Measurements from ENCODE around the gene SRSF12. TPM values are rescaled to one million over a fixed set of nuclear protein-coding genes. Genes with fewer than 3 reads are reported as not detected.
A peak's percentile ranks its signal among the peaks of the same experiment; 100 is the strongest.

The SRSF12 gene
- total and polyA plus RNA-seq, 2 donors from 2014 or later, result 1.0 to 2.3 TPM

DNA sequence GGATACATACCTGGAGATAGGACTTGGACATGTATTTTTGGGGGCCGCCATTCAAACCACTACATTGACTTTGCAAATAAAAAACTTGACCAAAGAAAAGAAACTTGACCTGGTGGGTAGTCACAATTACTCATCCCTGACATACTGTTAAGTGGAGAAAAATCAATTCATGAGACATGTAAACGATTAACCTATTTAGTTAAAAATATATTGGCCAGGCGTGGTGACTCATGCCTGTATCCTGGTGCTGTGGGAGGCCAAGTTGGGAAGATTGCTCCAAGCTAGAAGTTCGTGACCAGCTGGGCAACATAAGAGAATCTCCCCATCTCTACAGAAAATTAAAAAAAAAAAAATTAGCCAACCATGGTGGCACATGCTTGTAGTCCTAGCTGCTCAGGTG, 2.5 kb upstream of the SRSF12 start:
- DNase-seq, result peak in 2 of 5 donors; percentile 30 to 46
- H3K27me3 ChIP-seq (ENCODE audit: control insufficient read depth, insufficient read depth, low read length), result no peaks in the 10 kb centered on the region
- H3K9ac ChIP-seq (ENCODE audit: low read length in 3 of 3), result no peak overlapping the region
- H3K4me1 ChIP-seq (ENCODE audit: control insufficient read depth in 2 of 3, insufficient read depth in 2 of 3, low read depth in 1 of 3, low read length in 3 of 3), result peaks cover 0 to 5% (median 3%) of the 10 kb centered on the region in 3 donors
- intact Hi-C loops (cut with DNase I), result no loop called here
- H3K27ac ChIP-seq (ENCODE audit: low read depth in 2 of 2, low read length in 2 of 2), result no peak overlapping the region
- TF ChIP-seq, protein P1, sequence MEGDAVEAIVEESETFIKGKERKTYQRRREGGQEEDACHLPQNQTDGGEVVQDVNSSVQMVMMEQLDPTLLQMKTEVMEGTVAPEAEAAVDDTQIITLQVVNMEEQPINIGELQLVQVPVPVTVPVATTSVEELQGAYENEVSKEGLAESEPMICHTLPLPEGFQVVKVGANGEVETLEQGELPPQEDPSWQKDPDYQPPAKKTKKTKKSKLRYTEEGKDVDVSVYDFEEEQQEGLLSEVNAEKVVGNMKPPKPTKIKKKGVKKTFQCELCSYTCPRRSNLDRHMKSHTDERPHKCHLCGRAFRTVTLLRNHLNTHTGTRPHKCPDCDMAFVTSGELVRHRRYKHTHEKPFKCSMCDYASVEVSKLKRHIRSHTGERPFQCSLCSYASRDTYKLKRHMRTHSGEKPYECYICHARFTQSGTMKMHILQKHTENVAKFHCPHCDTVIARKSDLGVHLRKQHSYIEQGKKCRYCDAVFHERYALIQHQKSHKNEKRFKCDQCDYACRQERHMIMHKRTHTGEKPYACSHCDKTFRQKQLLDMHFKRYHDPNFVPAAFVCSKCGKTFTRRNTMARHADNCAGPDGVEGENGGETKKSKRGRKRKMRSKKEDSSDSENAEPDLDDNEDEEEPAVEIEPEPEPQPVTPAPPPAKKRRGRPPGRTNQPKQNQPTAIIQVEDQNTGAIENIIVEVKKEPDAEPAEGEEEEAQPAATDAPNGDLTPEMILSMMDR (IDR thresholded peaks at IDR 0.05; ENCODE audit: borderline replicate concordance, extremely low read depth, insufficient read depth), result no peak
- H3K36me3 ChIP-seq (ENCODE audit: control insufficient read depth in 2 of 3, insufficient read depth in 3 of 3, low read length in 3 of 3), result no peaks in the 10 kb centered on the region
- no peaks in the 10 kb centered on the region for H3K9me3 ChIP-seq (ENCODE audit: control insufficient read depth in 2 of 3, insufficient read depth in 1 of 3, low read length in 3 of 3)
- FAIRE-seq, result peak; percentile 39
- H3K4me3 ChIP-seq (ENCODE audit: low read length in 3 of 3), result no peak overlapping the region

DNA sequence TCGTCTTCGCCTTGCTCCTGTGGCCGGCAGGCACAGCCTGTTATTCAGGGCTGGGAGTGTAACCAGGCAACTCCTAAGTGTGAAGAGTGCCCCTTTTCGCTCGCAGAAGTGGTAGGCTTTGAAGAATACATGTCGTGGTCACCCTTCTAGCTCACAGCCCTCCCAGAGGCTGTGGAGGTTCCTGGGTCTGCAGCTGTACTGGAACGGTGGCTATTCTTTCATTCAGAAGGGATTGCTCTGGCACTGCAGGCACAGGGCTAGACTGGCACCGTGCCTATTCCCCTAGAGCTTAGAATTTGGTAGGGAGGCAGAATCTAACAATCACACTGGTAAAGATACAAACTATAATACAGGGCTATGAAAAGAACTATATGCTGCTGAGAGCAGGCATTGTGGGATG, 1.1 kb upstream of the SRSF12 start:
- H3K4me3 ChIP-seq (ENCODE audit: low read length in 3 of 3), result no peak overlapping the region
- H3K9me3 ChIP-seq (ENCODE audit: control insufficient read depth in 2 of 3, insufficient read depth in 1 of 3, low read length in 3 of 3), result no peaks in the 10 kb centered on the region
- no peak for FAIRE-seq
- TF ChIP-seq, protein P1 (IDR thresholded peaks at IDR 0.05; ENCODE audit: borderline replicate concordance, extremely low read depth, insufficient read depth), result no peak
- H3K36me3 ChIP-seq (ENCODE audit: control insufficient read depth in 2 of 3, insufficient read depth in 3 of 3, low read length in 3 of 3), result no peaks in the 10 kb centered on the region
- no peak overlapping the region for H3K27ac ChIP-seq (ENCODE audit: low read depth in 2 of 2, low read length in 2 of 2)
- intact Hi-C loops (cut with DNase I), result no loop called here
- peaks cover 0 to 5% (median 3%) of the 10 kb centered on the region in 3 donors for H3K4me1 ChIP-seq (ENCODE audit: control insufficient read depth in 2 of 3, insufficient read depth in 2 of 3, low read depth in 1 of 3, low read length in 3 of 3)
- H3K9ac ChIP-seq (ENCODE audit: low read length in 3 of 3), result no peak overlapping the region
- H3K27me3 ChIP-seq (ENCODE audit: control insufficient read depth, insufficient read depth, low read length), result no peaks in the 10 kb centered on the region
- DNase-seq, result no peak

DNA sequence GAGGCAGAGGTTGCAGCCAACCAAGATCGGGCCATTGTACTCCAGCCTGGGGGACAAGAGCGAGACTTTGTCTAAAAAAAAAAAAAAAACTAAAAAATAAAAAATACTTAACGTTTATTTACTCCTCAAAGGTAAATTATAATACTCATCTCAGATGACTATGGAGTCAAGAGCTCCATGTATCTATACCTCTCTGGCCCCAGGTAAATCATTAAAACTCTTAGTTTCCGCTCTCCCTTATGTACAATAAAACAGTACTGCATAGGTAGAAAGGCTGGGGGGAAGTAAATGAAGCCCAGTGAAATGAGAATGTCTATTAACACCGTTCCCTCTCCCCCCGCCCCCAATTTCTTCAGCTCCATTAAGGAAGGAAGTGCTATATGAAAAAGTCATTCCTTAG, 1.2 kb downstream of the SRSF12 start:
- Histone ChIP-seq H3K27me3 (ENCODE audit: control insufficient read depth, insufficient read depth, low read length) (no peaks in the 10 kb centered on the region), H3K4me3 (ENCODE audit: low read length in 3 of 3) (peak overlapping the region; percentile 72 to 81 (median 77)), H3K9me3 (ENCODE audit: control insufficient read depth in 2 of 3, insufficient read depth in 1 of 3, low read length in 3 of 3) (no peaks in the 10 kb centered on the region), H3K27ac (ENCODE audit: low read depth in 2 of 2, low read length in 2 of 2) (no peak overlapping the region), H3K9ac (ENCODE audit: low read length in 3 of 3) (peak overlapping the region in 2 of 3 donors; percentile 53 to 64), H3K36me3 (ENCODE audit: control insufficient read depth in 2 of 3, insufficient read depth in 3 of 3, low read length in 3 of 3) (no peaks in the 10 kb centered on the region), H3K4me1 (ENCODE audit: control insufficient read depth in 2 of 3, insufficient read depth in 2 of 3, low read depth in 1 of 3, low read length in 3 of 3) (peaks cover 0 to 5% (median 3%) of the 10 kb centered on the region in 3 donors)
- FAIRE-seq (no peak), DNase-seq (peak in 1 of 5 donors; percentile 42)
- TF ChIP-seq, protein P1 (IDR thresholded peaks at IDR 0.05; ENCODE audit: borderline replicate concordance, extremely low read depth, insufficient read depth), result no peak
- intact Hi-C loops (cut with DNase I), result no loop called here

DNA sequence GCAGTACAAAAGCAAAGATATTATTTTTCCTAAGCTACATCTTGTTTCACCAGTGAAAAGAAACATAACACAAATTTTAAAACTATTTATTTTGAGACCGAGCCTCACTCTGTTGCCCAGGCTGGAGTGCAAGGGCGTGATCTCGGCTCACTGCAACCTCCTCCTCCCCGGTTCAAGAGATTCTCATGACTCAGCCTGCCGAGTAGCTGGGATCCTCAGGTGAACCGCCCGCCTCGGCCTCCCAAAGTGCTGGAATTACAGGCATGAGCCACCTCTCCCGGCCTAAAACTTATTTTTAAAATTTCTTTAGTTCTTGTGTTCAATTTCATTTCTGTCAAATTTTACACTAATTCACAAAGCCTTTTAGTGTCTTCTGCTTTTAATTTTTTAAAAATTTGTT, 5.9 kb downstream of the SRSF12 start:
- Histone ChIP-seq H3K36me3 (ENCODE audit: control insufficient read depth in 2 of 3, insufficient read depth in 3 of 3, low read length in 3 of 3) (no peaks in the 10 kb centered on the region), H3K9ac (ENCODE audit: low read length in 3 of 3) (no peak overlapping the region), H3K4me3 (ENCODE audit: low read length in 3 of 3) (no peak overlapping the region), H3K27me3 (ENCODE audit: control insufficient read depth, insufficient read depth, low read length) (no peaks in the 10 kb centered on the region), H3K9me3 (ENCODE audit: control insufficient read depth in 2 of 3, insufficient read depth in 1 of 3, low read length in 3 of 3) (no peaks in the 10 kb centered on the region), H3K4me1 (ENCODE audit: control insufficient read depth in 2 of 3, insufficient read depth in 2 of 3, low read depth in 1 of 3, low read length in 3 of 3) (peaks cover 0 to 3% (median 2%) of the 10 kb centered on the region in 3 donors), H3K27ac (ENCODE audit: low read depth in 2 of 2, low read length in 2 of 2) (no peak overlapping the region)
- intact Hi-C loops (cut with DNase I), result no loop called here
- TF ChIP-seq, protein P1 (IDR thresholded peaks at IDR 0.05; ENCODE audit: borderline replicate concordance, extremely low read depth, insufficient read depth), result no peak
- no peak for FAIRE-seq
- no peak for DNase-seq
